ENCODE results near the gene ZNF618. TPM values are rescaled to one million over a fixed set of nuclear protein-coding genes. Genes with fewer than 3 reads are reported as not detected.

ZNF618 gene
- total RNA-seq, 2 donors from 2014 or later: 4.0 to 4.1 TPM

DNA sequence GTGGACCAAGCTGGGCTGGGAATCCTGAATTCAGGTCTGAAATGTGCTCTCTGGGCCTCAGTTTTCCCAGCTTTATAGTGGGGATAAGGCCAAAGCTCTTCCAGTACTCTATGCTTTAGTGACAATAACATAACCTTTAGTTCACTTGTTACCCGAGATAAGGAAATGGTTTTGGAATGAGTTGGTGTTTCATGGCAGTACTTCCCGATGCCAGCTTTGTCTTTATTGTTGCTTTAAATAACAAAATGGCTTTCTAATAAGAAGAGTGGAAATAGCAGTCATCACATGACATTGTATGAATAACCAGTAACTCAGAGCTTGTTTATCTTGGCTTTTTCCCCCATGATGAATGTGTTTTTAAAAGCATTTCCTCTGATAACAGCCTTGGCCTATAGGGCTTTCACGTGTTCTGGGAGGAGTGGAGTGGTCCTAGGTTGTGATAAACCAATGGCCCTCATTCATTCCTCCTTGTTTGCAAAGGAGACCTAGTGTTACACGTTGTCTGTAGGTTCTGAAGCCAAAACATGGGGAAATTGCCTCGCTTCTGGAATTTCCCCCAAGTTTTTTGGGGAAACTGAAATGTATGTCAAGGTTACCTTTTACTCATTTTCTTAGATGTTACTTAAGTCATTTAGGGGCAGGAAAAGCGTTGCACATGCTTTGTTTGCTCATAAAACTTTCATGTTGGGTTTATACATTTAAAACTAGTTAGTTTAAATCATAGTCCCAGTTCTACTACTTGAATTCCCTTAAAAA, 53.7 kb downstream of the ZNF618 start:
- DNase-seq (no peak), ATAC-seq (peak; percentile 71 to 72)
- intact Hi-C loops (cut with DNase I): no loop called here

DNA sequence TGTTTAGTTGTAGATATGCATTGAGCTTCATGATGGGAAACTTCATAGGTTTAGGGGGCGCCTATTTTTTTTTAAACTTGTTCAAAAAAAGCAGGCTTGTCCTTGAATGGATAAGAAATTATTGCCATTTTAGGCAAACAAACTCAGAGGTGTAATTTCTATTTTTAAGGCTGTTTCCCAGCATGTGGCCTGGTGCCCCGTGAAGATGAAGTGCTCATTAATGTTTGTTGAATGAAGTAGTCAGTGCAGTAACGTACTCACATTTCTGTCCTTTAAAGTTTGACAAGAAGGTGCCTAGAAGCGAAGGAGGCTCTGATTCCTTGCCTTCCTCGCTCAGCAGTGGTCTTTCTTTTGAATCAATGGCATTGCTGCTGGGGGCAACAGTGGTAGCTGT, 54.3 kb downstream of the ZNF618 start:
- no peak for ATAC-seq
- no peak for DNase-seq
- intact Hi-C loops (cut with DNase I): no loop called here

DNA sequence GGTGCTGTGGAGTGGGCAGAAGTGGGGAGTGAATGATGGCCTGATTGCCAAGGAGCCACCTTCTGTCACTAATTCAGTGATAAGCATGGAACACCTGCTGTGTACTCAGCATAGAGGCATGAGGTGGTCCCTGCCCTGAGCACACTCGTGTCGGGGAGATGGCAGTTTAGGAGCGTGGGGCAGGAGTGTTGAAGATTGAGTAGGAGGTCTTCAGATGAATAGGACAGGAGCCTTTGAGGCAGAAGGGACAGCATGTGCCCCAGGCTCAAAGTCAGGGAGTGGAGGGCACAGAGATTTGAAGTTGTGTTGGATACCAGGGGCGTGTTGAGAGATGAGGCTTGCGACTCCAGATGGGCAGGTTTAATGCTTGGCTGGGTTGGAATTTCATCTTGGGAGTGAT, 55.0 kb downstream of the ZNF618 start:
- ATAC-seq (no peak), DNase-seq (no peak)
- intact Hi-C loops (cut with DNase I): no loop called here

DNA sequence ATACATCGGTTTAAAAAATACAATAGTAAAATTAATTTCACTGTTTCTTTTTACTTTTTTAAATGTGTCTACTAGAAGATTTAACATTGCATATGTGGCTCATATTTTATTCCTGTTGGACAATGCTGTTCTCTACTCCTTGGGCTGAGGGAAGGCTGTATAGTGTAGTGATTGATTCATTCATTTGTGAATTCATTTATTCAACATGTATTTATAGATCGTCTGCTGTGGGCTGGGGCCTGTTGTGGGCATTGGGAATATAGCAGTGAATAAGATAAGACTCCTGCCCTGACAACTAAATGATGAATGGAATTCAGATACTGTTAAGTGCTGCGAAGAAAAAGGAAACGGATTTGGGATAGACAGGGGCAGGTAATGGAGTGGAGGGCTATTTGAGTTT, 55.7 kb downstream of the ZNF618 start:
- ATAC-seq: no peak
- intact Hi-C loops (cut with DNase I): no loop called here

GRCh38 chr9:113932906-113933584, 56.9 kb downstream of the ZNF618 start:
- DNase-seq (no peak), ATAC-seq (peak; percentile 26 to 38)
- intact Hi-C loops (cut with DNase I): no loop called here

More for the DNA sequence above, 55.7 kb downstream of the ZNF618 start:
- no peak for DNase-seq

- ATAC-seq (no peak), DNase-seq (no peak)
- intact Hi-C loops (cut with DNase I): no loop called here
Observed at GRCh38 chr9:113933671-113934070, 57.6 kb downstream of the ZNF618 start.

DNA sequence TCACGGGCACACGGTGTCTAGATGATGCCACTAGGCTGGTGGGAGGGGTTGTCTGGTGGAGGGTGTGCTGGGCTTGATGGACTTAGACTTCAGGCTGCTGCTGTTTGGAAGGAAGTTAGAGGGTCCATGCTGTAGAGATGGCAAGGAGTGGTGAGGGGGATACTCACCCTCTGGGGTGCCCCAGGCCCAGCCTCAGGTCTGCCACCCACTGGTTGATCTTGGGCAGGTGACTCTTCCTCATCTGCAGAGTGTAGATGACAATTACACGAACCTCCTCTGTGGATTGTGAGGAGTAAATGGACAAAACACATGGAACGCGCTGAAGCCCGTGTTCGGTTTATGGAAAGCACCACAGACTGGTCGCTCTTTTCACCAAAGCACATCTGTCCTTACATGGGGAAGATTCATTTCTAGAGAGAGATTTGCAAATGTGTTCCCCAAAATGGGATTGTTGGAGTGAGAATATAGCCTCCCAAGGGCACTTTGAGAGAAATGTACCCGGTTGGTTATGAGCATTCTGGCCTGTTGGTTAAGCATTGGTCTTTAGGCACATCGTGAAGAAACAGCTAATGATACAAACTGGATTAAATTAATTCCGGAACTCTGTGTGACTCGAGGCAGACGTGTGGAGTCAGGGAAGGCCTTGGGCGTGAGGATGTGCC, 58.2 kb downstream of the ZNF618 start:
- intact Hi-C loops (cut with DNase I): no loop called here
- no peak for ATAC-seq
- DNase-seq: no peak

DNA sequence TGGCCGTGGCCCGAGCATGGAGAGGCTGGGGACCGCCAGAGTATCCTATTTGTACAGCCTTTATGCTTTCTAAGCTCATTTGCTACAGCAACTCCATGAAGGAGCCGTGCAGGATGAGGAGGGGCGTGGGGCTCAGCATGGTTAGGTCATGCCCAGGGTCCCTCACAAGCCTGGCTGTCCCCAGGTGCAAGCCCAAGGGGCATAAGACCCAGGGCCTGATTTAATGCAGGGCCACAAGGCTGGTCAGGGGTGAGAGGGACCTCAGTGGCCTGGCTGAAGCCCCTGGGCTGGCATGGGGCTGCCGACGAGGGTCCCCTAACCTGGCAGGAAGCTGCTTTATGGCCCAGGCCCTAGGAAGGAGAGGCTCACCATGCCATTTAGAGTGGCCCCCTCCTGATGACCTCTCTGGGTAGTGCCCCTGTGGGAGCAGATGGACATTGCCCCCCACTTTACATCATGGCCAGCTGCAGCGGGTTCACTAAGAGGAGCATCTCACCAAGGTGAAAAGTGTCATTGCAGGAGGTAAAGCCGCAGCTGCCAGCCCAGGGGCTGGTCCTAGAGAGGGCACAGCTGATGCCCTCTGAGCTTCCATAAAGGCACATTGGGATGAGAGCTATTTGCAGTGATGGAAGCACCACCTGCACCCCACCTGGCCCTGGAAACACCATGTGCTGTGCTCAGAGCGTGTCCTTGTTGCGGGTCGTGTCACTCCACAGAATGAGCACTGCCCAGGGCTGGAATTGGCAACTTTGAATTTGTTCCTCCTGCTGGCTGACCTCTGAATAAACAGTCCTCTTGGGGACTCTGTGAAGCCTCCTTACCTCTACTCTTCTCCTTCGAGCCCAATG, 58.9 kb downstream of the ZNF618 start:
- intact Hi-C loops (cut with DNase I): no loop called here
- no peak for DNase-seq
- ATAC-seq: no peak

- ATAC-seq (no peak), DNase-seq (no peak)
- intact Hi-C loops (cut with DNase I): no loop called here
Observed at GRCh38 chr9:113935677-113936380, 59.7 kb downstream of the ZNF618 start.

- ATAC-seq (no peak), DNase-seq (no peak)
- intact Hi-C loops (cut with DNase I): no loop called here
Observed at GRCh38 chr9:113940077-113940476, 64.0 kb downstream of the ZNF618 start.

DNA sequence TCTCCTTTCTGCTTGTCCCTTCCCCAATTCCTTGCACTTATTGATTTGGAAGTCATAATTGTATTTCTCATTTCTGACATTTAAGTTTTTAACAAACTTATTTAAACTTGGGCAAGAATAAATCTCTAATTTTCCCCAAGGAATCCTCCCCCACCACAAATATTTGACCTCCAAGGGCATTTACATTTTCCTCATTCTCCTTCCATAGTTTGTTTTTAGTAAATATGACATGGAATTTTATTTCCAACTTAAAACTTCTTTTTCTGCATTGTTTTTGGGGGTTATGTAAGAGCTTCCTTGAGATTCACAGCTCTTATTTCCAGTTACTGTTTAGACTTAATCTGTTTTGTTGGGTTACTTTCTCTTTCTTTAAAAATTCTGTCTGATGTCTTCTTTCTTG, 64.9 kb downstream of the ZNF618 start:
- intact Hi-C loops (cut with DNase I): no loop called here
- ATAC-seq (no peak), DNase-seq (no peak)

GRCh38 chr9:113941526-113941925, 65.4 kb downstream of the ZNF618 start:
- DNase-seq (no peak), ATAC-seq (no peak)
- intact Hi-C loops (cut with DNase I): no loop called here

DNA sequence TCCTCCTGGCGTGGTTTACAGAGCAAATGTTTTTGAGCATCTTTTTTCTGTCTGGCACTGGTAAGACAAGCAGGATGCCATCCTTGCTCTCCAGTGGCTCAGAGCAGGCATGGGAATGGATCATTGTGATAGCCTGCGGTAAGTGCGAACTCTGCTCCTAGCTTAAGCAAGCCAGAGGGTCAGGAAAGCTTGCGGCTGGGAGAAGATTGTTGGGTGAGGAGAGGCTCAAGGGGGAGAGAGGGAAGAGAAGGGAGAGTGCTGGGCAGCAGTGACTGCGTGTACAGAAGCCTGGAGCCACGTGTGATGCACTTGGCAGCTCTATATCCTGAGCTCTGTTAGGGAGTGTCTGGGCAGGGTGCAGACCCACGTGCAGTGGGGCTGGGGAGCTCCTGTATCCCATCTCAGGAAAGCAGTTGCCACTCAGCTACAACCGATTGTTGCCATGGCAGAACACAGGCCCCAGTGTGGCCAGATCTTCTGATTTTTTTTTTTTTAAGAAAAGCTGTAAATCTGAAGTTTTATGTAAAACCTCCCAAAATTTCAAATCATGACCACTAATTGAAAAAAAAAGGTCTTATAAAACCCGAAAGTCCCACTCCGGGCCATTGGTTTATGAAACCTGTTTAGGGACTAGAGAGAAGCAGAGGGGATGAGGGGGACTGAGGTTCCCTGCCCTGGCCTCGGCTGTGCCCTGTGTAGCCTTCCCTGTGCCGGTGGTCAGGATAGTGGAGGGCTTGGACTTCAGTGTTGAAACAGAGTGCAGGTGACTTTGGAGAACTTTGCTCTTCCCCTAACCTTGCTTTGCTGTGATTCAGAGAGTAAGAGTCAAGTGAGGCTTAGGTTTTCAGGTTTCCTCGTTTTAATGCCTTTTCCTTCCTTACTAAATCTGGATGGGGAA, 67.3 kb downstream of the ZNF618 start:
- intact Hi-C loops (cut with DNase I): no loop called here
- ATAC-seq (peak; percentile 62 to 88), DNase-seq (no peak)

- no peak for DNase-seq
- intact Hi-C loops (cut with DNase I): no loop called here
- no peak for ATAC-seq
Observed at GRCh38 chr9:113945784-113946183, 69.7 kb downstream of the ZNF618 start.

GRCh38 chr9:113946496-113947115, 70.5 kb downstream of the ZNF618 start:
- ATAC-seq (no peak), DNase-seq (no peak)
- intact Hi-C loops (cut with DNase I): no loop called here

- intact Hi-C loops (cut with DNase I): no loop called here
- no peak for DNase-seq
- ATAC-seq: no peak
Observed at GRCh38 chr9:113947941-113948340, 71.8 kb downstream of the ZNF618 start.

GRCh38 chr9:113948891-113949570, 72.9 kb downstream of the ZNF618 start:
- DNase-seq (no peak), ATAC-seq (no peak)
- intact Hi-C loops (cut with DNase I): no loop called here

Measured in left cardiac atrium (tissue), 4 donors.